Measurements from ENCODE around the gene ARMH1.
"Not testable (repeated sequence)": the region's sequence is repeated elsewhere in the genome, so short reads cannot be mapped to it uniquely, and the experiment has no call there.

ARMH1 gene

DNA sequence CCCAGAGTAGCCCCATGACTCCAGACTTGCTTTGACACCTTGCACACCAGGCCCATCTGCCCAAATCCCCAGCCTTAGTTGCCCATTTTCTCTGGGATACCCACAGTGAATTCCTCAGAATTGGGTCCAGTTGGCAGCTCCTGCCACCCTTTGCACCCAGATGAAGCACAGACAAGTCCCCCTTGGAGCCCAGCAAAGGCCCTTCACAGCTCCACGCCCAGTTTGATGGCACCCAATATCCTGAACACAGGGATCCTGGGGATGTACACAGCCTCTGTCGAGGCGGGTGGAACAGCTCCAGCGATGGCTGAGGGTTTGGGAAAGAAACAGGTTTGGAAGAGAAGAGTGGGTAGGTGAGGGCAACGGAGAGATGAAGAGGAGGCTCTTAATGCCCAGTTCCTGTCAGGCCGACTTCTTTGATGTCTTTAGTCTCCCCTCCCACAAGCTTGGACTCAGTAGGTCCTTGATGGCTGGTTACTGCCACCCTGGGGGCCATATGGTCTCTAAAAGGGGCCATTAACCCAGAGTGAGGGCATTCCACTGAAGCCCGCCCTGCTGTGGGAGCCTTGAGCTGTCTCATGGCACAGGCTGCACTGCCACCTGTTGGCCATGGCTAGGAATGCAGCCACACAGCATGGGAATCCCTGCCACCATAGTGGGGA, 21.9 kb upstream of the ARMH1 start:
- Mint-ChIP-seq H3K27ac (no peak overlapping the region), H3K27me3 (no peaks in the 10 kb centered on the region), H3K4me1 (ENCODE audit: low read depth) (no peaks in the 10 kb centered on the region), H3K9me3 (ENCODE audit: low read depth) (no peaks in the 10 kb centered on the region), H3K4me3 (no peak overlapping the region), H3K36me3 (no peaks in the 10 kb centered on the region)

DNA sequence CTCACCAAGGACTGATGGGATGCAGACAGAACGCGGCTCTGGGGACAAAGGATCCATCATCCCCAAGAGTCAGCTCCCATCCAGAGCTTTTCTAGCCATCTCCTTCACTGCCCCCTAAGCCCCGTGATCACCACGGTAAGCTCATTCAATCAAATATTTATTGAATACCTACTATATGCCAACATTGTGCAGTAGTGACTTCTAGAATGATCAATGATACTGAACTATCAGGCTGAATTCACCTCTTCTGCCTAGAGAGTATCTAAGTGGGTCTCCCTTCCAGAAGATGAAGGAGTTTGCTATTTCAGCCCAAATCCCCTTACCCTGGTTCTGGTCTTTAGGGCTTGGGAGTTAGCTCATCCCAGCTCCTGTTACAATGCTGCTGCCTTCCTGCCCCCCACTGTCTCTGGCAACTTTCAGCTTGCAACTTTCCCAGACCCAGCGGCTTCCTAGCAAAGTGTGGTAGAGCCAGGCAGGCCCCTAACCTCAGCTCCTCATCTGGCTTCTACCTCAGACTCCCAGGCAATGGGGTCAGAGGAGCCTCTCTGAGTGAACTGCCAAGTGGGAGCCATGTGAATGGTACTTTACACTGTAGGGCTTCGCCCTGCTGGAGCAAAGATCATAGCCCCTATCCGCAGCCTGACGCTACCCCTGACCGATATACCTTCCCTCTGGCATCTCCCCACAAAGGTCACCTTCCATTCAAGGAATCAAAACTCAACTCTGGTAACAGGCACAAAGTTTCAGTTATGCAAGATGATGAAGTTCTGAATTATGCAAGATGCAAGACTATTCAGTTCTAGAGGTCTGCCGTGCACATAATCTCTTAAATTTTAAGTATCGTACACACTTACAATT, 21.2 kb upstream of the ARMH1 start:
- H3K9me3 Mint-ChIP-seq (ENCODE audit: low read depth): no peaks in the 10 kb centered on the region
- no peak overlapping the region for H3K4me3 Mint-ChIP-seq
- H3K36me3 Mint-ChIP-seq: no peaks in the 10 kb centered on the region
- H3K27me3 Mint-ChIP-seq: no peaks in the 10 kb centered on the region
- H3K27ac Mint-ChIP-seq: no peak overlapping the region
- H3K4me1 Mint-ChIP-seq (ENCODE audit: low read depth): no peaks in the 10 kb centered on the region

DNA sequence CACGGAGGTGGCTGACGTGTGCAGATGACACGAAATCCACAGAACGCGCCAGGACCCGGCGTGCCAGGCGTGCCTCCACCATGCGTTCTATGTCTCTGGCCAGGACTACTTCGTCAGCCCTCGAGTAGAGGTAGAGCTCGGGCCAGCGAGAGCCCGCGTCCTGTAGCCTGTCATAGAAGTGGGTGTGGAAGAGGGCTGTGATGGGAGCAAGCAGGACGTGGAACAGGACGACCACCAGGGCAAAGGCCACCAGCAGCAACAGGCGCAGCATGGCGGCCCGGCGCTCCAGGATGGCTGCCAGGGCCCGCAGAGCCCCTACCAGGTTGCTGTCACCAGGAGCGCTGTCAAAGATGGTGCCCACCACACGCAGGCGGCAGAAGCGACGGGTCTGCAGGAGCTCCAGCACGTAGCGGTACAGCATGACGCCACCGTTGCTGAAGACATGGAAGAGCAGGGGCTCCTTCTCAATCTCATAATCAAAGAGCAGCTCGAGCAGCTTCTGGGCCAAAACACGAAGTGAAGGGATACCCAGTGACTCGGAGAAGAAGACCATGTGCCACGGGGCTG, 19.8 kb upstream of the ARMH1 start:
- Mint-ChIP-seq H3K4me3 (no peak overlapping the region), H3K27me3 (no peaks in the 10 kb centered on the region), H3K4me1 (ENCODE audit: low read depth) (no peaks in the 10 kb centered on the region), H3K36me3 (no peaks in the 10 kb centered on the region), H3K9me3 (ENCODE audit: low read depth) (no peaks in the 10 kb centered on the region), H3K27ac (no peak overlapping the region)

DNA sequence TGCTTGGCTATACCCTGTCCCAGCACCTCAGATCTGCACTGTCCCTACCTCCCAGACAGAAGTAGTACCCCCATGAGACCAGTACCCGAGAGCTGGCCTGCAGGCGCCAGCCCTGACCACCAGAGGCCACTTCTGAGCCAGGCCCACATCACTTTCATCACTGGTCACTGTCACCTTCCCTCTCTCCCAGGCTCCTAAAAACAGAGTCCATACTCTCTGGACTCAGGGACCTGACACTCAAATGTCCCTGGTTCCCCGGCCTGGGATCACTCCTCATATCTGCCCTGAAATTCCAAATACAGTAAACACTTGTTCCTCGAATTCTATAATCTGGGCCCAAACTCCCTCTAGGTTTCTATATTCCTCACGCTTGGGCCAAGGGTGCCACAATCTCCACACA, 18.9 kb upstream of the ARMH1 start:
- Mint-ChIP-seq H3K36me3 (no peaks in the 10 kb centered on the region), H3K9me3 (ENCODE audit: low read depth) (no peaks in the 10 kb centered on the region), H3K27ac (no peak overlapping the region), H3K4me1 (ENCODE audit: low read depth) (no peaks in the 10 kb centered on the region), H3K27me3 (no peaks in the 10 kb centered on the region), H3K4me3 (no peak overlapping the region)

DNA sequence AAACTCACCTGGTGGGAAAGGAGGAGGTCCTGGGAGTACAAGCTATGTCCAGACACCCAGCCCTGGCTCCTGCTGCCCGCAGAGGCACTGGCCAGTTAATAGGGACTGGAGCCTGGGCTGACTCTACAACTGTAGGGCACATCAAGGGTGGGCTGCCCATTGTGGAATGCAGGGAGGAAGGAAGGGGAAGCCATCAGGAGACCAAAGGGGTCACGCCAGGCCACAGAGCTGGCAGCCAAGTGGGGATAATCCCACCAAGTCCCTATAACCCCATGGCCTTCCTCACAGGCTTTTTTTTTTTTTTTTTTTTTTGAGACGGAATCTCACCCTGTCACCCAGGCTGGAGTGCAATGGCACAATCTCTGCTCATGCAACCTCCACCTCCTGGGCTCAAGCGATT, 14.9 kb upstream of the ARMH1 start:
- Mint-ChIP-seq H3K27me3 (no peaks in the 10 kb centered on the region), H3K9me3 (ENCODE audit: low read depth) (no peaks in the 10 kb centered on the region), H3K27ac (no peak overlapping the region), H3K4me3 (no peak overlapping the region), H3K36me3 (no peaks in the 10 kb centered on the region), H3K4me1 (ENCODE audit: low read depth) (peaks cover 8% of the 10 kb centered on the region)

DNA sequence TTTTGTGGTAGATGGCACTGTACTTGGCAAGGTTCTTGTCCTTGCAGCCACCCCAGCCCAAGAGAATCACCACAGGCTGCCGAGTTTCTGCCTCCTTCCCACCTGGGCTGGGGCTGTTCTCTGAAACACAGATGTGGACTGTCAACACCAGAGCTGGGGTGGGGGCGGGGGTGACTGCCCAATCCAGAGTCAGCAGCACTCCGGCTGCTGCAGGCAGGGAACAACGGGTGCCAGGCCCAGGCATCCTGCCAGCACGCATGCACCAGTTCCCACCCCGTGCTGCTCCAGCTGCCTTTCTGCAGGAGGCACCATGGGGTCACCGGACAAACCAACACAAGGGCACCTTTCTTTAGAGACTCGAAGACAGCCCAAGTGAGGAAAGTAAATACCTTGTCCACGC, 14.3 kb upstream of the ARMH1 start:
- Mint-ChIP-seq H3K27ac (no peak overlapping the region), H3K9me3 (ENCODE audit: low read depth) (no peaks in the 10 kb centered on the region), H3K4me1 (ENCODE audit: low read depth) (peaks cover 14% of the 10 kb centered on the region), H3K36me3 (no peaks in the 10 kb centered on the region), H3K27me3 (no peaks in the 10 kb centered on the region), H3K4me3 (no peak overlapping the region)

DNA sequence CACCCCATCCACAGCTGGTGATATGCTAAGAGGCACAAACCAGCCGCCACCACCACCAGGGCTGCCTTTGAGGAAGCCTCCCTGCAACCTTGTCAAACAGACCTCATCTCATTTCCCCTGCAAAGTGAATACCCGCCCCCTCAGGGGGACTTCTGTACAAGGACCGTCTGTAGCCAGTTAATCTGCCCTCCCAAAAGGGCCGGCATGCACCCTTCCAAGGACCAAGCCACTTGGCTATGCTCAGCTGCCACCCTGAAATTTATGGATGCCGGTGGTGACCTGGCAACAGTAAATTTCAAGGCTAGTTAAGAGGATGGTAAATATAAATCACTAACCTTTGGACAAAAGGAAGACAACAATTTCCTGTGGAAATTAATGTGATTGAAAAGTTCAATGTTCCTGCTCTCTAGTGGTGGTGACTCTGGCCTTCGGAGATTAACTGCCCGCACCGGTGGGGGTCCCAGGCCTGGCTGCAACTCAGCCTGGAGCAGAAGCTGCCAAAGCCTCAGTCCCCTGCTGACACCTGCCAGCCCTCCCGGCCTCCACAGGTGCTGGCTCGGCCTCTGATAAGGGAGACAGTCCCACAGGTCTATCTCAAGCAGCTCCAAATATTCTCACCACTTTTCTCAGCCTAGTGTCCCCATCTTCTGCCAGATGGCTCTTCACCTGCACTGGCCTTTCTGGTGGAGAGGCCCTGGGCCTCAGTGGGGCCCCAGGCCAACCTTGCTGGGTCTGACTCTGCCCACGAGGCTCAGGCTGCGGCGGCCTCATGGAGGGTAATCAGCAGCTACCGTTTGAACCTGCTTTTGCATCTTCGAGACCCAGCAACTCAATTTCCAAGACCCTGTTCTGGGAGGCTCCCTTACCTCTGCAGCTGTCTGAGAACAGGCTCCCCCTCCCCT, 12.5 kb upstream of the ARMH1 start:
- H3K27me3 Mint-ChIP-seq: no peaks in the 10 kb centered on the region
- H3K27ac Mint-ChIP-seq: no peak overlapping the region
- no peaks in the 10 kb centered on the region for H3K36me3 Mint-ChIP-seq
- H3K4me3 Mint-ChIP-seq: no peak overlapping the region
- no peaks in the 10 kb centered on the region for H3K9me3 Mint-ChIP-seq (ENCODE audit: low read depth)
- H3K4me1 Mint-ChIP-seq (ENCODE audit: low read depth): peaks cover 19% of the 10 kb centered on the region

DNA sequence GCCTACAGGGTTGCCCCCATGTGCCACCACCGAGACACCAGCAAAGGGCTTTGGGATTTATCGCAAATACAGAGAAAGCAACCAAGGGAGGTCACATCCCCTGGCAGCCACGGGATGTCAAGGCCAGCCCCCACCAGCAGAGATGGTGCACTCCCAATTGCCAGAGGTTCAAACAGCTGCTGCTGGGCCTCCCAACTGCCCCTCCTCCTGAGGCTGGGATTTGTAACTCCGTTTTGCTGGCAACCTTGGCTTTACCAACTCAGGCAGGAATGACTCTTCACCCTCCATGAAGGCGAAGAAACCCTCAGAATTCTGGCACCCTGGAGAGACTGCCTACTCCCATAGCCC, 11.9 kb upstream of the ARMH1 start:
- no peaks in the 10 kb centered on the region for H3K36me3 Mint-ChIP-seq
- H3K9me3 Mint-ChIP-seq (ENCODE audit: low read depth): no peaks in the 10 kb centered on the region
- no peaks in the 10 kb centered on the region for H3K27me3 Mint-ChIP-seq
- peaks cover 19% of the 10 kb centered on the region for H3K4me1 Mint-ChIP-seq (ENCODE audit: low read depth)
- no peak overlapping the region for H3K4me3 Mint-ChIP-seq
- no peak overlapping the region for H3K27ac Mint-ChIP-seq

DNA sequence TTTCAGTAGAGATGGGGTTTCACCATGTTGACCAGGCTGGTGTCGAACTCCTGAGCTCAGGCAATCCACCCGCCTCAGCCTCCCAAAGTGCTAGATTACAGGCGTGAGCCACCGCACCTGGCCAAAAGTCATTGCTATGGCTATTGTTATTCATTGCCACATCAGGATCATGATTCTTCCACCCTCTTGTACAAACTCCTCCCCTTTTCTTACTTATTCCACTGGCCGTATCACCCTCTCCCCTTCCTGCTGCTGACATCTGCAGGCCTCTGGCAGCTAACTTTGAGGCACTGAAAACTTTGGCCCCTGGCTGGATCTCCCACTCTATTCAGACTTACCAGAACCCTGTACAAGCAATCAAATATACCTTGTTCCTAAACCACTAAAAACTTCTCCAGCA, 11.1 kb upstream of the ARMH1 start:
- H3K27ac Mint-ChIP-seq: no peak overlapping the region
- H3K4me1 Mint-ChIP-seq (ENCODE audit: low read depth): peaks cover 19% of the 10 kb centered on the region
- no peaks in the 10 kb centered on the region for H3K9me3 Mint-ChIP-seq (ENCODE audit: low read depth)
- no peaks in the 10 kb centered on the region for H3K27me3 Mint-ChIP-seq
- no peak overlapping the region for H3K4me3 Mint-ChIP-seq
- no peaks in the 10 kb centered on the region for H3K36me3 Mint-ChIP-seq

DNA sequence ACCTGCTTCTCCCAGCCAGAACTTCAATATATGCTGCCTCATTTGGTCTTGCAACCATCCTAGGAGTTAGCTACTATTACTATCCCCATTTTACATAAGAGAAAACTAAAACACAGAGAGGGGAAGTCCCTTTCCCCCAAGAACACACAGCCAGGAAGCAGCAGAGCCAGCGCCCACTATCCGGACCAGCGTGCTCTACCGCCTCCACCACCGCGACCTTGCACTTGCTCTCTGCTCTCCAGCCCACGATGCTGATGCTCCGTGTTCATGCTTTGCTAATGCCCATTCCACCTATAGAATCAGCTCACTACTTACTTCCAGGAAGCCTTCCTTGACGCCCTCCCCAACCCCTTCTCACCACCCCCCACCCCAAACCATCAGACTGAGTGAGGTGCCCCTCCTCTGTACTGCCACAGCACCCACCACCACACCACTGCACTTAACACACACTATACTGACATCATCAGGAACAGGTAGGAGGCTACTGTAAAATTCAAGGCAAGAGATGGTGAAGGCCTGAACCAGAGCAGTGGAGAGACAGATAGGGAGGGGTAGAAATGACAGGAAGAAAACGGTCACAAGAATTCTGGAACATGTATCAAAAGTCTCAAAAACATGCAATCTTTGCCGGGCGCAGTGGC, 9.7 kb upstream of the ARMH1 start:
- H3K27ac Mint-ChIP-seq: peak overlapping the region; percentile 64
- H3K27me3 Mint-ChIP-seq: no peaks in the 10 kb centered on the region
- H3K4me3 Mint-ChIP-seq: peak overlapping the region; percentile 52
- H3K36me3 Mint-ChIP-seq: no peaks in the 10 kb centered on the region
- H3K9me3 Mint-ChIP-seq (ENCODE audit: low read depth): no peaks in the 10 kb centered on the region
- peaks cover 19% of the 10 kb centered on the region for H3K4me1 Mint-ChIP-seq (ENCODE audit: low read depth)

DNA sequence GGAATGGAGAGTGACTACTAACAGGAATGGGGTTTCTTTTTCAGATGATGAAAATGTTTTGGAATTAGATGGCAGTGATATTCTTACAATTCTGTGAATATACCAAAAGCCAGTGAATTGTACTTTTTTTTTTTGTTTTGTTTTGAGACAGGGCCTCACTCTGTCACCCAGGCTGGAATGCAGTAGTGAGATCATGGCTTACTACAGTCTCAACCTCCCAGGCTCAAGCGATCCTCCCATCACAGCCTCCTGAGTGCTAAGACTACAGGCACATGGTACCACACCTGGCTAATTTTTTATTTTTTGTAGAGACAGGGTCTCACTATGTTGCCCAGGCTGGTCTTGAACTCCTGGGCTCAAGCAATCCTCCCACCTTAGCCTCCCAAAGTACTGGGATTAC, 7.8 kb upstream of the ARMH1 start:
- H3K36me3 Mint-ChIP-seq; H3K27me3 Mint-ChIP-seq; H3K4me3 Mint-ChIP-seq; H3K9me3 Mint-ChIP-seq (ENCODE audit: low read depth); H3K27ac Mint-ChIP-seq: not testable (repeated sequence)
- H3K4me1 Mint-ChIP-seq (ENCODE audit: low read depth): peaks cover 19% of the 10 kb centered on the region

DNA sequence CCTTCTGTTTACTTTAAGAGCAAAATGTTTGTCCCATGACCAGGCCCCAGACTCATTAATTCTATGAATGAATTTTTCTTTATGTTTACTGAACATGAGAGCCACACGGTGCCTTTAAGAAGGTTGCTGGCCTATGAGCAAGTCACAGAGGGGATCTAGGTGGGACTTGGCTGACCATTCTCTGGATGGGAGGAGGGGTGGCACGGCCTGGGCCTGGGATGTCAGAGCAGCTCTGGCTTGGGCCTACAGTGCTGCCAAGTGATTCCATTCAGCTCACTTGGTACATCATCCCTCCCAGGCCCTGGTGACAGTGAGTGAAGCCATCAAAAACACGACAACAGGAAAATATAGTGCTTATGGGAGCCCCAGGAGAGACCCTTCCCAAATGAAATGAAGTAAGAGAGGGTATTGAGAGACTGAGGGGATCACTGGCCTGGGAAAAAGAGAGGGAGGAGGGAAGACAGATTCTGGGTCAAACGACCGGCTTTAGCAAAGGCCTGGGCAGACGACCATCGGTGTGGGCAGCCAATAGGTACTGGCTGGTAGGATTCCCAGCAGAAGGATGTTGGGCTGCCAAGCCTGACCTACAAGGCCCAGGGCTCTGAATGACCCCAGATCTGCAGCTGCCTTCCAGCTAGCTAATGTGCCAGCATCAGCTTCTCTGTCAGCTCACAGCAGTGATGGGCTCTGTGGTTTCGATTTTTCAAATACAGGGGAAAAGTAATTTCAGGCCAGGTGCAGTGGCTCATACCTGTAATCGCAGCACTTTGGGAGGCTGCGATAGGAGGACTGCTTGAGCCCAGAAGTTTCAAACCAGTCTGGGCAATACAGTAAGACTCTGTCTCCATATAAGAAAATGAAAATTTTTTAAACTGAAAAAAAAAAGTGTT, 3.5 kb upstream of the ARMH1 start:
- Mint-ChIP-seq H3K9me3 (ENCODE audit: low read depth) (no peaks in the 10 kb centered on the region), H3K4me1 (ENCODE audit: low read depth) (peaks cover 25% of the 10 kb centered on the region), H3K4me3 (no peak overlapping the region), H3K36me3 (no peaks in the 10 kb centered on the region), H3K27ac (no peak overlapping the region), H3K27me3 (no peaks in the 10 kb centered on the region)

DNA sequence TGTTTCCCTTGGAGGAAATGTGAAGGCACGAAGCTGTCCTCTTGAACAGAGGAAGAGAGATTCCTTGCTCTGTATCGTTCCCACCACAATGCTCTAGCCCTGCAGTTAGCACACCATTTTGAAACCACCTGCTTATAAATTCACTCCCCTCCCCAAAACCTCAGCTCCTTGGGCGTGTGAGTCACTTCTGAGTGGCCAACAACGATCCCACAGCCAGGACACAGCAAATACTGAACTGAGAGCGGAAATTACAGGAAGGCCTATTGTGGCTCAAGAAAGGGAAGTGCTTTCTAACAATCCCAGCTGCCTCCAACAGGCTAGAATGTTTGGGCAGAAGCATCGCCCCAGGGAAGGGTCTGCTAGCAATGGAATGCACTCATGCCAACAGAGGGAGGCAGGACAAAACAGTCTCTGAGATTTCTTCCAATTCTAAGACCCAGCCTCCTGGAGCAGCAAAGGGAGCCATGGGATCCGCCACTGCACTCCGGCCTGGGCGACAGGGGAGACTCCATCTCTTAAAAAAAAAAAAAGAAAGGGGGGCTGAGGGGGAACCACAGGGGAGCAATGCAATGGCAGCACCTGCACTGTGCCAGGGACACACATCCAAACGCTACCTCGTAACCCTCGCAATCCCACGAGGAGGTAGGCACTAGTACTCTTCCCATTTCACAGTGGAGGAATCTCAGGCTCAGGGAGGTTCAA, 2.1 kb upstream of the ARMH1 start:
- Mint-ChIP-seq H3K9me3 (ENCODE audit: low read depth) (no peaks in the 10 kb centered on the region), H3K4me3 (no peak overlapping the region), H3K36me3 (no peaks in the 10 kb centered on the region), H3K27ac (no peak overlapping the region), H3K4me1 (ENCODE audit: low read depth) (peaks cover 24% of the 10 kb centered on the region), H3K27me3 (no peaks in the 10 kb centered on the region)
